ENCODE results near the gene KRT80.

GRCh38 chr12:52210925-52211650 is 19.3 kb upstream of the KRT80 start:
- TF ChIP-seq, protein P1, sequence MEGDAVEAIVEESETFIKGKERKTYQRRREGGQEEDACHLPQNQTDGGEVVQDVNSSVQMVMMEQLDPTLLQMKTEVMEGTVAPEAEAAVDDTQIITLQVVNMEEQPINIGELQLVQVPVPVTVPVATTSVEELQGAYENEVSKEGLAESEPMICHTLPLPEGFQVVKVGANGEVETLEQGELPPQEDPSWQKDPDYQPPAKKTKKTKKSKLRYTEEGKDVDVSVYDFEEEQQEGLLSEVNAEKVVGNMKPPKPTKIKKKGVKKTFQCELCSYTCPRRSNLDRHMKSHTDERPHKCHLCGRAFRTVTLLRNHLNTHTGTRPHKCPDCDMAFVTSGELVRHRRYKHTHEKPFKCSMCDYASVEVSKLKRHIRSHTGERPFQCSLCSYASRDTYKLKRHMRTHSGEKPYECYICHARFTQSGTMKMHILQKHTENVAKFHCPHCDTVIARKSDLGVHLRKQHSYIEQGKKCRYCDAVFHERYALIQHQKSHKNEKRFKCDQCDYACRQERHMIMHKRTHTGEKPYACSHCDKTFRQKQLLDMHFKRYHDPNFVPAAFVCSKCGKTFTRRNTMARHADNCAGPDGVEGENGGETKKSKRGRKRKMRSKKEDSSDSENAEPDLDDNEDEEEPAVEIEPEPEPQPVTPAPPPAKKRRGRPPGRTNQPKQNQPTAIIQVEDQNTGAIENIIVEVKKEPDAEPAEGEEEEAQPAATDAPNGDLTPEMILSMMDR (conservative IDR thresholded peaks at IDR 0.05 in 1 of 2, IDR thresholded peaks at IDR 0.05 in 1 of 2; ENCODE audit: extremely low read depth in 1 of 2, insufficient read depth in 1 of 2, low read depth in 1 of 2, low read length in 2 of 2) = no peak
- no peak for TF ChIP-seq EZH2 (IDR thresholded peaks at IDR 0.05; ENCODE audit: borderline replicate concordance, low read length)

Data from mammary epithelial cell (primary cell).